Measurements from ENCODE around the gene BCR.

Gene BCR

GRCh38 chr22:23293720-23294119 lies 113.4 kb downstream of the BCR start:
- Mint-ChIP-seq H3K36me3 (ENCODE audit: low read depth) (peaks cover 68% of the 10 kb centered on the region), H3K4me3 (no peak overlapping the region), H3K27ac (no peak overlapping the region), H3K9me3 (no peaks in the 10 kb centered on the region), H3K27me3 (ENCODE audit: low read depth) (peaks cover 3% of the 10 kb centered on the region), H3K4me1 (no peaks in the 10 kb centered on the region)
- TF ChIP-seq CTCF (IDR thresholded peaks at IDR 0.05; ENCODE audit: unreplicated experiment in 3 of 3), result no peak

- Mint-ChIP-seq H3K27ac (no peak overlapping the region), H3K9me3 (no peaks in the 10 kb centered on the region), H3K4me3 (no peak overlapping the region), H3K36me3 (ENCODE audit: low read depth) (peaks cover 69% of the 10 kb centered on the region), H3K27me3 (ENCODE audit: low read depth) (peaks cover 3% of the 10 kb centered on the region), H3K4me1 (no peaks in the 10 kb centered on the region)
- no peak for TF ChIP-seq CTCF (IDR thresholded peaks at IDR 0.05; ENCODE audit: unreplicated experiment in 3 of 3)
Observed at GRCh38 chr22:23294221-23294620, 113.9 kb downstream of the BCR start.

- no peak overlapping the region for H3K4me3 Mint-ChIP-seq
- peaks cover 3% of the 10 kb centered on the region for H3K27me3 Mint-ChIP-seq (ENCODE audit: low read depth)
- TF ChIP-seq CTCF (IDR thresholded peaks at IDR 0.05; ENCODE audit: unreplicated experiment in 3 of 3), result no peak
- no peaks in the 10 kb centered on the region for H3K4me1 Mint-ChIP-seq
- no peak overlapping the region for H3K27ac Mint-ChIP-seq
- H3K36me3 Mint-ChIP-seq (ENCODE audit: low read depth), result peaks cover 49% of the 10 kb centered on the region
- no peaks in the 10 kb centered on the region for H3K9me3 Mint-ChIP-seq
Observed at GRCh38 chr22:23300476-23300875, 120.2 kb downstream of the BCR start.

GRCh38 chr22:23301591-23301990 lies 121.3 kb downstream of the BCR start:
- Mint-ChIP-seq H3K4me3 (no peak overlapping the region), H3K27ac (no peak overlapping the region), H3K27me3 (ENCODE audit: low read depth) (peaks cover 3% of the 10 kb centered on the region), H3K4me1 (no peaks in the 10 kb centered on the region), H3K36me3 (ENCODE audit: low read depth) (peaks cover 48% of the 10 kb centered on the region), H3K9me3 (no peaks in the 10 kb centered on the region)
- TF ChIP-seq CTCF (IDR thresholded peaks at IDR 0.05; ENCODE audit: unreplicated experiment in 3 of 3), result no peak

GRCh38 chr22:23302171-23303002 lies 122.1 kb downstream of the BCR start:
- H3K4me3 Mint-ChIP-seq, result no peak overlapping the region
- no peaks in the 10 kb centered on the region for H3K4me1 Mint-ChIP-seq
- no peaks in the 10 kb centered on the region for H3K9me3 Mint-ChIP-seq
- peaks cover 41% of the 10 kb centered on the region for H3K36me3 Mint-ChIP-seq (ENCODE audit: low read depth)
- H3K27ac Mint-ChIP-seq, result no peak overlapping the region
- H3K27me3 Mint-ChIP-seq (ENCODE audit: low read depth), result peaks cover 3% of the 10 kb centered on the region
- no peak for TF ChIP-seq CTCF (IDR thresholded peaks at IDR 0.05; ENCODE audit: unreplicated experiment in 3 of 3)
